ENCODE measurements around the gene KDM7A. TPM values are rescaled to one million over a fixed set of nuclear protein-coding genes. Genes with fewer than 3 reads are reported as not detected.
"Not testable (repeated sequence)": the region's sequence is repeated elsewhere in the genome, so short reads cannot be mapped to it uniquely, and the experiment has no call there.

KDM7A gene
- total RNA-seq, 1 experiment from 2014 or later: 7.1 TPM

GRCh38 chr7:140114817-140115216 lies 62.0 kb downstream of the KDM7A start:
- H3K4me3 ChIP-seq (ENCODE audit: insufficient read depth, low read depth, low read length); H3K36me3 ChIP-seq (replicated peaks; ENCODE audit: control insufficient read depth, insufficient read depth, low read length); DNase-seq; H3K27me3 ChIP-seq (ENCODE audit: control insufficient read depth, insufficient read depth, low read length): not testable (repeated sequence)

- H3K27me3 ChIP-seq (ENCODE audit: control insufficient read depth, insufficient read depth, low read length); H3K36me3 ChIP-seq (replicated peaks; ENCODE audit: control insufficient read depth, insufficient read depth, low read length); H3K4me3 ChIP-seq (ENCODE audit: insufficient read depth, low read depth, low read length); DNase-seq: not testable (repeated sequence)
Observed at GRCh38 chr7:140108777-140109176, 68.0 kb downstream of the KDM7A start.

- H3K36me3 ChIP-seq (replicated peaks; ENCODE audit: control insufficient read depth, insufficient read depth, low read length): peaks cover 7% of the 10 kb centered on the region
- DNase-seq: no peak
- no peak overlapping the region for H3K4me3 ChIP-seq (ENCODE audit: insufficient read depth, low read depth, low read length)
- H3K27me3 ChIP-seq (ENCODE audit: control insufficient read depth, insufficient read depth, low read length): no peaks in the 10 kb centered on the region
Observed at GRCh38 chr7:140096459-140096858, 80.3 kb downstream of the KDM7A start.

GRCh38 chr7:140093375-140093774 lies 83.4 kb downstream of the KDM7A start:
- Histone ChIP-seq H3K36me3 (replicated peaks; ENCODE audit: control insufficient read depth, insufficient read depth, low read length) (peaks cover 11% of the 10 kb centered on the region), H3K27me3 (ENCODE audit: control insufficient read depth, insufficient read depth, low read length) (no peaks in the 10 kb centered on the region), H3K4me3 (ENCODE audit: insufficient read depth, low read depth, low read length) (no peak overlapping the region)
- no peak for DNase-seq

- H3K27me3 ChIP-seq (ENCODE audit: control insufficient read depth, insufficient read depth, low read length): no peaks in the 10 kb centered on the region
Observed at GRCh38 chr7:140085447-140085846, 91.3 kb downstream of the KDM7A start.

GRCh38 chr7:140084972-140085371 lies 91.8 kb downstream of the KDM7A start:
- DNase-seq: no peak
- no peaks in the 10 kb centered on the region for H3K27me3 ChIP-seq (ENCODE audit: control insufficient read depth, insufficient read depth, low read length)

More at GRCh38 chr7:140085447-140085846, 91.3 kb downstream of the KDM7A start:
- Histone ChIP-seq H3K36me3 (replicated peaks; ENCODE audit: control insufficient read depth, insufficient read depth, low read length) (no peaks in the 10 kb centered on the region), H3K4me3 (ENCODE audit: insufficient read depth, low read depth, low read length) (no peak overlapping the region)
- no peak for DNase-seq

GRCh38 chr7:140084142-140084655 lies 92.6 kb downstream of the KDM7A start:
- no peak overlapping the region for H3K4me3 ChIP-seq (ENCODE audit: insufficient read depth, low read depth, low read length)
- no peaks in the 10 kb centered on the region for H3K27me3 ChIP-seq (ENCODE audit: control insufficient read depth, insufficient read depth, low read length)
- DNase-seq: no peak
- H3K36me3 ChIP-seq (replicated peaks; ENCODE audit: control insufficient read depth, insufficient read depth, low read length): no peaks in the 10 kb centered on the region

More at GRCh38 chr7:140084972-140085371, 91.8 kb downstream of the KDM7A start:
- Histone ChIP-seq H3K36me3 (replicated peaks; ENCODE audit: control insufficient read depth, insufficient read depth, low read length) (no peaks in the 10 kb centered on the region), H3K4me3 (ENCODE audit: insufficient read depth, low read depth, low read length) (no peak overlapping the region)

- H3K27me3 ChIP-seq (ENCODE audit: control insufficient read depth, insufficient read depth, low read length): no peaks in the 10 kb centered on the region
- no peak overlapping the region for H3K4me3 ChIP-seq (ENCODE audit: insufficient read depth, low read depth, low read length)
- no peaks in the 10 kb centered on the region for H3K36me3 ChIP-seq (replicated peaks; ENCODE audit: control insufficient read depth, insufficient read depth, low read length)
- no peak for DNase-seq
Observed at GRCh38 chr7:140082770-140083169, 94.0 kb downstream of the KDM7A start.

GRCh38 chr7:140081774-140082425 lies 94.9 kb downstream of the KDM7A start:
- H3K27me3 ChIP-seq (ENCODE audit: control insufficient read depth, insufficient read depth, low read length): no peaks in the 10 kb centered on the region
- no peak for DNase-seq
- no peaks in the 10 kb centered on the region for H3K36me3 ChIP-seq (replicated peaks; ENCODE audit: control insufficient read depth, insufficient read depth, low read length)
- no peak overlapping the region for H3K4me3 ChIP-seq (ENCODE audit: insufficient read depth, low read depth, low read length)

GRCh38 chr7:140080919-140081318 lies 95.9 kb downstream of the KDM7A start:
- no peaks in the 10 kb centered on the region for H3K27me3 ChIP-seq (ENCODE audit: control insufficient read depth, insufficient read depth, low read length)
- H3K36me3 ChIP-seq (replicated peaks; ENCODE audit: control insufficient read depth, insufficient read depth, low read length): no peaks in the 10 kb centered on the region
- no peak overlapping the region for H3K4me3 ChIP-seq (ENCODE audit: insufficient read depth, low read depth, low read length)
- DNase-seq: no peak

- DNase-seq: peak; percentile 85
- H3K4me3 ChIP-seq (ENCODE audit: insufficient read depth, low read depth, low read length): no peak overlapping the region
- no peaks in the 10 kb centered on the region for H3K36me3 ChIP-seq (replicated peaks; ENCODE audit: control insufficient read depth, insufficient read depth, low read length)
- no peaks in the 10 kb centered on the region for H3K27me3 ChIP-seq (ENCODE audit: control insufficient read depth, insufficient read depth, low read length)
Observed at GRCh38 chr7:140079121-140079536, 97.7 kb downstream of the KDM7A start.

GRCh38 chr7:140078392-140078791 lies 98.4 kb downstream of the KDM7A start:
- Histone ChIP-seq H3K36me3 (replicated peaks; ENCODE audit: control insufficient read depth, insufficient read depth, low read length) (no peaks in the 10 kb centered on the region), H3K4me3 (ENCODE audit: insufficient read depth, low read depth, low read length) (no peak overlapping the region)
- DNase-seq: no peak

GRCh38 chr7:140074780-140075179 lies 102.0 kb downstream of the KDM7A start:
- no peak overlapping the region for H3K4me3 ChIP-seq (ENCODE audit: insufficient read depth, low read depth, low read length)
- H3K27me3 ChIP-seq (ENCODE audit: control insufficient read depth, insufficient read depth, low read length): no peaks in the 10 kb centered on the region
- DNase-seq: no peak
- H3K36me3 ChIP-seq (replicated peaks; ENCODE audit: control insufficient read depth, insufficient read depth, low read length): no peaks in the 10 kb centered on the region

More at GRCh38 chr7:140078392-140078791, 98.4 kb downstream of the KDM7A start:
- H3K27me3 ChIP-seq (ENCODE audit: control insufficient read depth, insufficient read depth, low read length): no peaks in the 10 kb centered on the region

GRCh38 chr7:140070546-140070945 lies 106.2 kb downstream of the KDM7A start:
- Histone ChIP-seq H3K27me3 (ENCODE audit: control insufficient read depth, insufficient read depth, low read length) (no peaks in the 10 kb centered on the region), H3K4me3 (ENCODE audit: insufficient read depth, low read depth, low read length) (no peak overlapping the region), H3K36me3 (replicated peaks; ENCODE audit: control insufficient read depth, insufficient read depth, low read length) (no peaks in the 10 kb centered on the region)
- DNase-seq: no peak

- no peak for DNase-seq
- H3K27me3 ChIP-seq (ENCODE audit: control insufficient read depth, insufficient read depth, low read length): no peaks in the 10 kb centered on the region
- H3K4me3 ChIP-seq (ENCODE audit: insufficient read depth, low read depth, low read length): no peak overlapping the region
- no peaks in the 10 kb centered on the region for H3K36me3 ChIP-seq (replicated peaks; ENCODE audit: control insufficient read depth, insufficient read depth, low read length)
Observed at GRCh38 chr7:140069298-140069949, 107.4 kb downstream of the KDM7A start.

All from H7 (cell line).